ENCODE measurements around the gene SLC11A2.

Gene SLC11A2

GRCh38 chr12:50947933-50948626 is 78.1 kb downstream of the SLC11A2 start:
- no peak overlapping the region for H3K9ac ChIP-seq (ENCODE audit: insufficient read length, low read depth)
- no peak for DNase-seq (ENCODE audit: low read depth, low spot score)
- H3K27me3 ChIP-seq (ENCODE audit: insufficient read depth, insufficient read length), result no peaks in the 10 kb centered on the region
- H3K36me3 ChIP-seq (ENCODE audit: insufficient read depth, insufficient read length, low read length), result no peaks in the 10 kb centered on the region
- no peaks in the 10 kb centered on the region; the same call in 1 of the 2 replicates for H3K9me3 ChIP-seq (ENCODE audit: insufficient read depth, low read length)
- no peak overlapping the region for H3K4me3 ChIP-seq (ENCODE audit: insufficient read length, low read depth)
- H3K4me1 ChIP-seq (ENCODE audit: insufficient read depth, insufficient read length), result no peaks in the 10 kb centered on the region
- TF ChIP-seq ZNF274 (IDR thresholded peaks at IDR 0.05; ENCODE audit: low read depth, low read length), result no peak
- TF ChIP-seq YY1 (IDR thresholded peaks at IDR 0.05; ENCODE audit: insufficient read depth, insufficient read length), result no peak
- no peak for TF ChIP-seq SUZ12 (IDR thresholded peaks at IDR 0.05; ENCODE audit: extremely low read depth, insufficient read depth, insufficient read length)

- Histone ChIP-seq H3K9me3 (ENCODE audit: insufficient read depth, low read length) (peaks cover 18% of the 10 kb centered on the region; the same call in 1 of the 2 replicates), H3K36me3 (ENCODE audit: insufficient read depth, insufficient read length, low read length) (no peaks in the 10 kb centered on the region), H3K9ac (ENCODE audit: insufficient read length, low read depth) (no peak overlapping the region), H3K4me1 (ENCODE audit: insufficient read depth, insufficient read length) (no peaks in the 10 kb centered on the region), H3K4me3 (ENCODE audit: insufficient read length, low read depth) (no peak overlapping the region), H3K27me3 (ENCODE audit: insufficient read depth, insufficient read length) (no peaks in the 10 kb centered on the region)
- no peak for TF ChIP-seq SUZ12 (IDR thresholded peaks at IDR 0.05; ENCODE audit: extremely low read depth, insufficient read depth, insufficient read length)
- no peak for TF ChIP-seq YY1 (IDR thresholded peaks at IDR 0.05; ENCODE audit: insufficient read depth, insufficient read length)
- no peak for TF ChIP-seq ZNF274 (IDR thresholded peaks at IDR 0.05; ENCODE audit: low read depth, low read length)
- no peak for DNase-seq (ENCODE audit: low read depth, low spot score)
Observed at GRCh38 chr12:50937653-50938052, 88.5 kb downstream of the SLC11A2 start.

GRCh38 chr12:50936821-50937530 is 89.2 kb downstream of the SLC11A2 start:
- TF ChIP-seq YY1 (IDR thresholded peaks at IDR 0.05; ENCODE audit: insufficient read depth, insufficient read length) (no peak), SUZ12 (IDR thresholded peaks at IDR 0.05; ENCODE audit: extremely low read depth, insufficient read depth, insufficient read length) (no peak), ZNF274 (IDR thresholded peaks at IDR 0.05; ENCODE audit: low read depth, low read length) (no peak)
- H3K36me3 ChIP-seq (ENCODE audit: insufficient read depth, insufficient read length, low read length), result no peaks in the 10 kb centered on the region
- peaks cover 18% of the 10 kb centered on the region; the same call in 1 of the 2 replicates for H3K9me3 ChIP-seq (ENCODE audit: insufficient read depth, low read length)
- no peak for DNase-seq (ENCODE audit: low read depth, low spot score)
- H3K4me1 ChIP-seq (ENCODE audit: insufficient read depth, insufficient read length), result no peaks in the 10 kb centered on the region
- no peak overlapping the region for H3K4me3 ChIP-seq (ENCODE audit: insufficient read length, low read depth)
- no peaks in the 10 kb centered on the region for H3K27me3 ChIP-seq (ENCODE audit: insufficient read depth, insufficient read length)
- H3K9ac ChIP-seq (ENCODE audit: insufficient read length, low read depth), result no peak overlapping the region

- H3K27me3 ChIP-seq (ENCODE audit: insufficient read depth, insufficient read length), result no peaks in the 10 kb centered on the region
- H3K36me3 ChIP-seq (ENCODE audit: insufficient read depth, insufficient read length, low read length), result no peaks in the 10 kb centered on the region
- no peak for DNase-seq (ENCODE audit: low read depth, low spot score)
- no peaks in the 10 kb centered on the region for H3K4me1 ChIP-seq (ENCODE audit: insufficient read depth, insufficient read length)
- H3K4me3 ChIP-seq (ENCODE audit: insufficient read length, low read depth), result no peak overlapping the region
- H3K9me3 ChIP-seq (ENCODE audit: insufficient read depth, low read length), result peaks cover 18% of the 10 kb centered on the region; the same call in 1 of the 2 replicates
- TF ChIP-seq SUZ12 (IDR thresholded peaks at IDR 0.05; ENCODE audit: extremely low read depth, insufficient read depth, insufficient read length) (no peak), YY1 (IDR thresholded peaks at IDR 0.05; ENCODE audit: insufficient read depth, insufficient read length) (no peak), ZNF274 (IDR thresholded peaks at IDR 0.05; ENCODE audit: low read depth, low read length) (no peak)
- H3K9ac ChIP-seq (ENCODE audit: insufficient read length, low read depth), result no peak overlapping the region
Observed at GRCh38 chr12:50934981-50935807, 91.0 kb downstream of the SLC11A2 start.

GRCh38 chr12:50934371-50934851 is 91.8 kb downstream of the SLC11A2 start:
- peaks cover 18% of the 10 kb centered on the region; the same call in 1 of the 2 replicates for H3K9me3 ChIP-seq (ENCODE audit: insufficient read depth, low read length)
- no peak overlapping the region for H3K9ac ChIP-seq (ENCODE audit: insufficient read length, low read depth)
- no peaks in the 10 kb centered on the region for H3K27me3 ChIP-seq (ENCODE audit: insufficient read depth, insufficient read length)
- H3K36me3 ChIP-seq (ENCODE audit: insufficient read depth, insufficient read length, low read length), result no peaks in the 10 kb centered on the region
- DNase-seq (ENCODE audit: low read depth, low spot score), result no peak
- TF ChIP-seq ZNF274 (IDR thresholded peaks at IDR 0.05; ENCODE audit: low read depth, low read length) (no peak), SUZ12 (IDR thresholded peaks at IDR 0.05; ENCODE audit: extremely low read depth, insufficient read depth, insufficient read length) (no peak), YY1 (IDR thresholded peaks at IDR 0.05; ENCODE audit: insufficient read depth, insufficient read length) (no peak)
- H3K4me3 ChIP-seq (ENCODE audit: insufficient read length, low read depth), result no peak overlapping the region
- H3K4me1 ChIP-seq (ENCODE audit: insufficient read depth, insufficient read length), result no peaks in the 10 kb centered on the region

GRCh38 chr12:50933459-50934124 is 92.6 kb downstream of the SLC11A2 start:
- no peak for DNase-seq (ENCODE audit: low read depth, low spot score)
- Histone ChIP-seq H3K36me3 (ENCODE audit: insufficient read depth, insufficient read length, low read length) (no peaks in the 10 kb centered on the region), H3K9ac (ENCODE audit: insufficient read length, low read depth) (no peak overlapping the region), H3K9me3 (ENCODE audit: insufficient read depth, low read length) (peaks cover 18% of the 10 kb centered on the region; the same call in 1 of the 2 replicates), H3K4me3 (ENCODE audit: insufficient read length, low read depth) (no peak overlapping the region), H3K4me1 (ENCODE audit: insufficient read depth, insufficient read length) (no peaks in the 10 kb centered on the region), H3K27me3 (ENCODE audit: insufficient read depth, insufficient read length) (no peaks in the 10 kb centered on the region)
- TF ChIP-seq SUZ12 (IDR thresholded peaks at IDR 0.05; ENCODE audit: extremely low read depth, insufficient read depth, insufficient read length) (no peak), ZNF274 (IDR thresholded peaks at IDR 0.05; ENCODE audit: low read depth, low read length) (no peak), YY1 (IDR thresholded peaks at IDR 0.05; ENCODE audit: insufficient read depth, insufficient read length) (no peak)
